ENCODE results near the gene AIFM1.
A peak's percentile ranks its signal among the peaks of the same experiment; 100 is the strongest.

Gene AIFM1

GRCh38 chrX:130165703-130166502 lies at the start of gene AIFM1:
AIFM1 (minus strand) TSS chrX:130165841; CDS start chrX:130165656, 185 bp downstream.
- DNase-seq (ENCODE audit: low read depth, low spot score): peak; percentile 97

DNA sequence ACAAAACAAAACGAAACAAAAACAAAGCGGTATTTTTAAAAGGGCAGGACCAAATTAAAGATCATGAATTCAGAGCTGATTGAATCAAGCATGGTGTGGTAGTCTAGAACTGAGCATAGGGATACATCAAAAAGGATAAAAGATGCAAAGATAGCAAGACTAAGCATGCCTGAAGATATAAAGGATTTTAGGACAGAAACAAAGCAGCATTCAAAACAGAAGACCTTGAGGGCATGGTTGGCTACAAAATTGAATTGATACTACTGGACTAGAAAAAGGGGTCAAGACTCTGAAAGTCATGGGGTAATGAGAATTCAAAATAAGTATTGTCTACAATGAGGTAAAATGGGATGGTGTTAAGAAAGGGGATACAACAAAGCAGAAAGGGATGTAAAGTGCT lies 47.7 kb upstream of the AIFM1 start:
- DNase-seq (ENCODE audit: low read depth, low spot score): no peak

GRCh38 chrX:130212371-130212770 lies 46.7 kb upstream of the AIFM1 start:
- no peak for DNase-seq (ENCODE audit: low read depth, low spot score)

DNA sequence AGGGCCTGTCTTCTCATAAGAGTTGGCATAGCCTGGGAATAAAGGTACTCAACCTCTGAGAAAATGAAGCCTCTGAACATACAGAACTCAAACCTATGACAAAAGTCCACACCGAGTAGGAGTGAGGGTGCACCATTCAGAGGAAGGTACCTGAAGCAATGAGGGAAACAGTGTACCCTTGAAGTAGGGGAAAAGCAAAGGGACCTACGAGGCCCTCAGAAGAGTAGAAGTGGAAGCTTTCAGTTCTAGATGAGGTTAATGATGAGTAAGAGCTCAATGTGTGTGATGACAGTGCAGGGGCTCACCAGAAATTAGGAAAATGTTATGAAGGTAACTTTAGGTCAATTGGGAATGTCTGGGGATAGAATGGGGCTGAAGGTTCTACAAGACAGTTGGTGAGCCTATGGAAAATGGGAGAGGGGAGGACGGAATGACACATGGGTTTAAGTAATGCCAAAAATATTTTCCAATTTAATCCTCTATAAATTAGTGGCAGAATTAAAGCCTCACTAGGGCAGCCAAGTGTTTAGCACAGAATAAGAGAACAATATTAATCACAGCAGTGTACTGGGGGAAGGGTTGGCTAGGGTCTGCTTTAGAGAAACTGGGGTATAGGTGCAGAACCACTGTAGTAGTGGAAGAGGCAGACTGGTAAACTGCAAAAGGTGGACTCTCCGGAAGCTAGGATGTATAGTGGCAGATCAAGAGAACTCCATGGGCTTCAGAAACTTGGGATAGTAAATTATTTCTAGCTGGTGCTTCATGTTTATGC lies 46.0 kb upstream of the AIFM1 start:
- DNase-seq (ENCODE audit: low read depth, low spot score): no peak

DNA sequence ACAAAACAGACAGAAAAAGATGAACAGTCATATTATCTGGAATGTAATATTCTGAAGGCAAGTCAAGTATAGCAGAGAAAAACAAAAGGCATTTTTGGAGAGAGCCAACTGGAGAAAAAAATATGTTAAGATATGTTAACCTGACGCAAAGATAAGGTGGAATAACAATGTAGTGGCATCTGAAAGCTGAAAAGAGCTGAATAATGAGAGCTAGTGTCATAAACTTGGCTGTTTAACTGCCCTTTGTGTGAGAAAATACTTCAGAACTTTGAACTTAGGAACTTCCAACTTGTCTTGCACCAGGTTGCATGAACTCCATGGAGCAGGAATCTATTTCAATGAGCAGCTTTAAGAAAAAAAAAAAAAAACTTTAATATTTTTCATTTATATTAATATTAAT lies 39.0 kb upstream of the AIFM1 start:
- DNase-seq (ENCODE audit: low read depth, low spot score): no peak

GRCh38 chrX:130197464-130197863 lies 31.8 kb upstream of the AIFM1 start:
- no peak for DNase-seq (ENCODE audit: low read depth, low spot score)

DNA sequence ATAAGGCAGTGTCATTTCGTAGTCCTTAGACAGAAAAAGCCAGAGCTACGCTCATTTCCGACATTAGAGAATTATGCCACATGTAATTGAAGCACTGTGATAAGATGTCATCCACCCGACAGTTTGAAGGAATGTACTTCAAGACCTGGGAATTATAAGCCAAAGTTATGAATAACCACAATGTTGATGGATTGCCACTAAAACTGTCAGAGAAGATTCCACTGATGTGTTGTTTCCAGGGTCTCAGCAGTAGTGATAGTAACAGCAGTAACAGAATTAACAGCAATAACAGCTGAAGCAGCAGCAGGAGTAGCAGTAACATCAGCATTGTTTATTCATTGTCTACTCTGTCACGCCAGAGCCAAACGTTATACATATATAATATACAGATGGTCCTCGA lies 30.8 kb upstream of the AIFM1 start:
- no peak for DNase-seq (ENCODE audit: low read depth, low spot score)

DNA sequence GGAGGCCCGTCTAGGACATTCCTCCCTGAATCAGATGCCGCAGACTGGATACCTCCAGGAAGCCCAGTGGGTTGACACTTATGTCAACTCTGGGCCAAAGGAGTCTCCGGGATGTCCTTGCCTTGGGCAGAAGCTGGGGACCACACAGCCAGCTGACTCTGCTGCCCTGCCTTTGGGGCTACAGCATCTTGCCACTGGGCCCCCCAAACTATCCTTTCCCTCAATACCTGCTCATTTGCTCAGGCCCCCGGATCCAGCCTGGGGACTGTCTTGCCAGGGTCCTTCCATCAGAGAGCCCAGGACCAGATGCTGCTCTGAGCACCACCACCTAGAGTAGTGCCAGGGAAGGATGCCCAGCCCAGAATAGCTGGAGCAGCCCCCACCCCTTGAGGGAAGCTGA lies 25.2 kb upstream of the AIFM1 start:
- no peak for DNase-seq (ENCODE audit: low read depth, low spot score)

DNA sequence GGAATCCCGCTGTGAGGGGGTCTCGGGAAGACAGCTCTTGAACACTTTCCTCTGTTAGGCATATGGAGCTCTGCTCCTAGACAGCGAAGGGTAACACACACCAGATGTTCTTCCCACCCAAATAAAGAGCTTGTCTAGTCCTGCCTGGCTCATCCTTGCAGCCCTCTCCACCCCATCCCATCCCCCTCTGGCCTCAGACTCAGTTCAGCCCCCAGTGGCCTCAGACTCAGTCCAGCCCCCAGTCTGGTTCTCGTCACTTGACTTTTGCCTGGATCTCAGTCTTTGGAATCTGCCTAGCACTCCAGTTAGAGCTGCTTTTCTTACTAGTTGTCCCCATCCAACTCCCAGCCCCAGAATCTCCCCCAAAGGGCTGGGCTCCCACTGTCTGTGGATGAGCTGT lies 21.0 kb upstream of the AIFM1 start:
- no peak for DNase-seq (ENCODE audit: low read depth, low spot score)

- no peak for DNase-seq (ENCODE audit: low read depth, low spot score)
Observed at GRCh38 chrX:130184857-130185256, 19.2 kb upstream of the AIFM1 start.

DNA sequence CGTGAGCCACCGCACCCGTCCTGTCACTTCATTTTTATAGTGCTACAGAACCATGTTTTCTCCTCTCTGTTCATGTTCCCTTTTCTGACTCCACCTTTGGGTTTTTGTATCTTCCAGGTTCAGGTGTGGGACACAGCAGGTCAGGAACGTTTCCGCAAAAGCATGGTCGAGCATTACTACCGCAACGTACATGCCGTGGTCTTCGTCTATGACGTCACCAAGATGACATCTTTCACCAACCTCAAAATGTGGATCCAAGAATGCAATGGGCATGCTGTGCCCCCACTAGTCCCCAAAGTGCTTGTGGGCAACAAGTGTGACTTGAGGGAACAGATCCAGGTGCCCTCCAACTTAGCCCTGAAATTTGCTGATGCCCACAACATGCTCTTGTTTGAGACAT lies 18.5 kb upstream of the AIFM1 start:
- no peak for DNase-seq (ENCODE audit: low read depth, low spot score)

DNA sequence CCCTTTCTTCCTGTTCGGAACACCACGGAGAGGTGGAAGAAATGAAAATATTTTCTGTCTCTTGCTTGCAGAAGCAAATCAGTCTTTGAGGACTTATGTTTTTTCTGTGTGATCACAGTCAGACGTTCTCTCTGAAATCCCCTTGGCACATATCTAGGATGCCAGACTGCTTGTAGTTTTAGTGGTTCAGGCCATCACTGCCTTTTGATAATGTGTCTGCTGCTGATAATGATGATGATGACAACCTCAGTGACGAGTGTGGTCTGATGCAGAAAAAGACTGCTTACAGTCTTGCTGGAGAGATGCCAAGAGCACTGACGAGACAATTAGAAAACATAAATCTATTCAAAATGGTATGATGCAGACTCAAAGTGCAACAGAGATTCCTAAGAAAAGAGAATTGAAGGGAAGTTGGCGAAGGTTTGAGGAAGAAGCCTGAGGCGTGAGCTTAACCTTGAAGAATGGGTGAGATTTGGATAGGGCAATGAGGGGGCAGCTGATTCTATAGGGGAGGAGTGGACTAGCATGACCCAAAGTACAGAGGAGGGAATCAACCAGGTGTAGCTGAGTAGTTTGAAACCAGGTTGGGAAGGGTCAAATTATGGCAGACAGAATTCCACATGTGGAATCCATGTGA lies 14.1 kb upstream of the AIFM1 start:
- DNase-seq (ENCODE audit: low read depth, low spot score): peak; percentile 32

DNA sequence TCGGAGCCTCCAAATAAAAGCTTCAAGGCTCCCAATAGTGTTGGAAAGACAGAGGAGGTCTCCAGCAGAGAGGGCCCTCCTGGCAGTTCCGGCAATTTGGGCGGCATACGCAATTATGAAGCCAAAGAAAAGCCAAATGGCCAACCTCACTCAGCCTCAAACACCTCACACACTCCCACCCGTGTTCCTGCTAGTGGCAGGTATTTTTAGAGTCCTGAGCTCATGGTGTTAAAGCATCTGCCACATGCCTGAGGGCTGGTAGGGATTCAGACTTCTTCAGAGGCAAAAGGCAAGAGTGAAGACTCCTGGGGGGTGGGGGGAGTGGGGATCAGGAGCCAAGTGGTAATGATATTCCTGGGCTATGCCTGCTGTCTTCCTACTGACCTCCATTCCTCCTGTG lies 13.5 kb upstream of the AIFM1 start:
- DNase-seq (ENCODE audit: low read depth, low spot score): peak; percentile 9

GRCh38 chrX:130176942-130177341 lies 11.3 kb upstream of the AIFM1 start:
- DNase-seq (ENCODE audit: low read depth, low spot score): no peak

DNA sequence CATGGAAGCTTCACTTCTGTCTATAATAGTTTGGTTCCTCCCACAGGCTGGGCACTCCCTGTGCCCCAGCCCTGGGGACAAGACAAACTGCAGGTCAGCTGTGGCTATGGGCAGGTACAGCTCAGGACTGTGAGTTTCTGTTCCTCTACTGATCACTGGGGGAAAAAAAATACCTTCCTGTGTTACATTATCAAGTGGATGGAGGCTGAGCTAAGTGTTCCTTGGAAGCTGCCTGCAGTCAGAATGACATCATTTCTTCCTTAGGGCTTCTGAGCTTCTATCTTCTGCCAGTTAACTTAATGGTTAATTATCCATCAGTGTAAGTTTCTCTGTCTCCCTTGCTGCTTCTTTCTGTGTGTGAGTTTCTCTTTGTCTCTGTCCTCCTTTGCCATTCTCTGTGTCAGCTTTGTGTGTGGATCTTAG lies 10.7 kb upstream of the AIFM1 start:
- DNase-seq (ENCODE audit: low read depth, low spot score): no peak

DNA sequence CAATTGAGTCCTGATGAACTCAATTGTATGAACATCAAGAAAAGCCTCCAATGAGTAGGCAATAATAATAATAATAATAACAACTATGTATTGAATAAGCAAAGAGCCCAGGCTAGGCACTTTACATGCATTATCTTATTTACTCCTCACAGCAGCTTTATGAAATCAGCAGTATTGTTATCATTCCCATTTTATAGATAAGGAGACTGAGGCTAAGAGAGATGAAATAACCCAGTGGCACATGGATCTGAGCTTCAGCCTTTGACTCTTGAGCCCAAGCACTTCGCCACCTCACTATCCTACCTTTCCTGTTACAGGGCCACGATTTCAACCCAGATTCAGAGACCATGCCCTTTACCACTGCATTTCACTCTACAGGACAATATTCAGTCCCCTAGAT lies 9.3 kb upstream of the AIFM1 start:
- DNase-seq (ENCODE audit: low read depth, low spot score): no peak

GRCh38 chrX:130174045-130174704 lies 8.5 kb upstream of the AIFM1 start:
- DNase-seq (ENCODE audit: low read depth, low spot score): peak; percentile 45

DNA sequence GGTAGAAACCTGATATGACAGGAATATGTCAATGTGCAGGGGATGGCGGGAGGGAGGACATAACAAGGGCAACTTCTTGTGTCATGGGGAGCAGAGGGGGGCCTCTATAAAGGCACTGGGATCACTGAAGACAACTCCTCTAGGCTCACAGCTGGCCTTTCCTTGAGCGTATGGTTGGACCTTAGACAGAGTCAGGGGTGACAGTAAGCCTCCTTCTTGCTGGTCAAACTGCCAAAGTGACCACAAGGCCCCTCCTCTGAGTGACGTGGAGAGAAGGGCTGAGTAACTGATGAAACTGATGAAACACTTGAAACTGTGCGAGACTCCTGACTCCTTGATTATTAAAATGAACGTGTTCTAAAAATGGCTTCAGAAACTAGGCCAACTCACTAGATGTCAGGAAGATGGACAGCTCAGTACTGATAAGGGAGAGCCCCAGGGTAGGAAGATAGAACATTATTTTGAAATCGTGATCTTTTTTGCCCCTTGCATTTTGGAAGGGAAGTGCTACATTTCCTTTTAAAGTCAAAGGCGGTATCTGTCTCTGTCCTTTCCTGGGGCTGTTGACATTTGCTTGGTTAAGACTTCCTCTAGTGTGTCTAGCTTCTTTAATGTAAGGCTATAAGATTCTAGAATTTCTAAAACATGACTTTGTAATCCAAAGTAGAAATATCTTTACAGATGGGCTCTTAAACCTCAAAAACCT lies 7.7 kb upstream of the AIFM1 start:
- peak; percentile 58 for DNase-seq (ENCODE audit: low read depth, low spot score)

- DNase-seq (ENCODE audit: low read depth, low spot score): no peak
Observed at GRCh38 chrX:130172127-130172845, 6.6 kb upstream of the AIFM1 start.

GRCh38 chrX:130171446-130172126 lies 5.9 kb upstream of the AIFM1 start, which contains the start of gene RAB33A:
RAB33A (plus strand) TSS chrX:130171962; CDS start chrX:130172063, 101 bp downstream.
- peak; percentile 42 for DNase-seq (ENCODE audit: low read depth, low spot score)

Measured in astrocyte of the hippocampus (primary cell).